Gastrocnemius medialis (tissue), 4 donors: ENCODE data around the gene ADCY2. TPM values are rescaled to one million over a fixed set of nuclear protein-coding genes. Genes with fewer than 3 reads are reported as not detected.

ENCODE experiments used
- ATAC-seq, 2 donors: fragments of 150-250 bp; one replicate each; pipeline ENCODE4 v1.9.1; 2016
- DNase-seq, 2 donors: peaks; one replicate each; pipeline ENCODE4 v3.0.0-alpha.2; 2019
- H3K27ac ChIP-seq, 4 donors: fragments of 200-600 bp; sonication (generic); 1 replicate in 1 of 4; 2 replicates in 3 of 4; pipeline ENCODE4 v1.5.1; 2016 to 2018; ENCODE audit warnings: mild to moderate bottlenecking in 2 of 4, moderate library complexity in 1 of 4
- H3K27me3 ChIP-seq, 3 donors: fragments of 200-600 bp; sonication (generic) in 2 of 3; 1 replicate in 1 of 3; 2 replicates in 2 of 3; pipeline versions ENCODE4 v1.5.1 to v1.6.0; 2016 to 2019; ENCODE audit warnings: mild to moderate bottlenecking in 1 of 3, moderate library complexity in 1 of 3
- H3K36me3 ChIP-seq, 2 donors: fragments of 200-600 bp; sonication (generic) in 1 of 2; one replicate each; pipeline ENCODE4 v1.5.1; 2017 to 2018
- H3K4me1 ChIP-seq, 2 donors: fragments of 200-600 bp; sonication (generic) in 1 of 2; one replicate each; pipeline ENCODE4 v1.5.1; 2016 to 2017; ENCODE audit warnings: mild to moderate bottlenecking in 2 of 2
- H3K4me3 ChIP-seq, 4 donors: fragments of 200-600 bp; sonication (generic) in 3 of 4; 1 replicate in 1 of 4; 2 replicates in 3 of 4; pipeline ENCODE4 v1.5.1; 2016 to 2019; ENCODE audit warnings: mild to moderate bottlenecking in 2 of 4
- H3K9me3 ChIP-seq, 3 donors: fragments of 200-600 bp; sonication (generic) in 2 of 3; 1 replicate in 1 of 3; 2 replicates in 2 of 3; pipeline ENCODE4 v1.5.1; 2016 to 2019
- CTCF ChIP-seq, 5 experiments: fragments of 450-650 bp in 3 of 5; fragments of 200-600 bp in 2 of 5; sonication (generic) in 2 of 5; IDR thresholded peaks in 4 of 5; conservative IDR thresholded peaks in 1 of 5; 1 replicate in 4 of 5; 2 replicates in 1 of 5; pipeline ENCODE4 v1.5.1; 2016 to 2019; ENCODE audit warnings: antibody characterized with exemption in 5 of 5, mild to moderate bottlenecking in 3 of 5, moderate library complexity in 3 of 5
- POLR2A ChIP-seq, 2 donors: fragments of 450-650 bp; IDR thresholded peaks; one replicate each; pipeline ENCODE4 v1.6.1; 2017; ENCODE audit warnings: antibody characterized with exemption in 2 of 2, mild to moderate bottlenecking in 2 of 2, moderate library complexity in 2 of 2
- in situ Hi-C, 4 donors: fragments of 200-750 bp; cut with MboI; loops; one replicate each; pipeline versions ENCODE4 v1.15.0 to v1.8.0; 2017; ENCODE audit warnings: low sequenced_read_pairs in 4 of 4
- intact Hi-C: fragments of 100-400 bp; cut with DNase I; formaldehyde crosslinking; loops from one replicate; pipeline ENCODE4 v1.15.1; 2023; ENCODE audit warnings: low total_unique reads
- total RNA-seq, 4 donors: library from RNA; depleted of rRNA; stranded (reverse); fragments of >200 nt; gene quantifications; one replicate each; pipeline versions ENCODE4 v1.1.0 to v1.2.3, GENCODE V29; 2016

ADCY2 gene
- total RNA-seq, 4 donors from 2014 or later: 24.3 to 50.1 (median 36.5) TPM

GRCh38 chr5:7385681-7386080 lies 10.3 kb upstream of the ADCY2 start:
- ATAC-seq: no peak
- intact Hi-C loops: no loop called here
- in situ Hi-C loops: loop anchor here in 3 of 4 donors (10.0 to 25.0 kb wide), 4 partner anchors 123 to 621 kb away; no protein-coding TSS in a partner anchor

GRCh38 chr5:7388553-7388952 lies 7.4 kb upstream of the ADCY2 start:
- Histone ChIP-seq H3K27ac (no peak overlapping the region), H3K36me3 (no peaks in the 10 kb centered on the region), H3K9me3 (no peaks in the 10 kb centered on the region), H3K4me3 (no peak overlapping the region), H3K4me1 (peaks cover 4 to 13% of the 10 kb centered on the region in 2 donors), H3K27me3 (no peaks in the 10 kb centered on the region)
- intact Hi-C loops (no loop called here), in situ Hi-C loops (loop anchor here in 3 of 4 donors (10.0 to 25.0 kb wide), 4 partner anchors 124 to 624 kb away; no protein-coding TSS in a partner anchor)
- ATAC-seq (no peak), DNase-seq (no peak)
- no peak for TF ChIP-seq POLR2A (IDR thresholded peaks at IDR 0.05)
- TF ChIP-seq CTCF (IDR thresholded peaks at IDR 0.05 in 4 of 5, conservative IDR thresholded peaks at IDR 0.05 in 1 of 5): no peak

More at GRCh38 chr5:7385681-7386080, 10.3 kb upstream of the ADCY2 start:
- Histone ChIP-seq H3K4me3 (no peak overlapping the region), H3K9me3 (peaks cover 0 to 3% (median 0%) of the 10 kb centered on the region in 3 donors), H3K36me3 (no peaks in the 10 kb centered on the region), H3K4me1 (no peaks in the 10 kb centered on the region), H3K27ac (no peak overlapping the region), H3K27me3 (no peaks in the 10 kb centered on the region)
- TF ChIP-seq CTCF (IDR thresholded peaks at IDR 0.05 in 4 of 5, conservative IDR thresholded peaks at IDR 0.05 in 1 of 5) (no peak), POLR2A (IDR thresholded peaks at IDR 0.05) (no peak)
- DNase-seq: no peak

- in situ Hi-C loops: loop anchor here (10.0 to 25.0 kb wide), 5 partner anchors 121 to 371 kb away; no protein-coding TSS in a partner anchor
- no peak for DNase-seq
Observed at GRCh38 chr5:7391215-7391614, 4.7 kb upstream of the ADCY2 start.

GRCh38 chr5:7391814-7392692 lies 3.9 kb upstream of the ADCY2 start:
- Histone ChIP-seq H3K9me3 (no peaks in the 10 kb centered on the region), H3K4me3 (no peak overlapping the region), H3K36me3 (no peaks in the 10 kb centered on the region), H3K4me1 (peaks cover 4 to 16% of the 10 kb centered on the region in 2 donors), H3K27me3 (no peaks in the 10 kb centered on the region), H3K27ac (peak overlapping the region; percentile 69 to 89 (median 86))
- in situ Hi-C loops: loop anchor here (10.0 to 25.0 kb wide), 5 partner anchors 120 to 370 kb away; no protein-coding TSS in a partner anchor
- TF ChIP-seq POLR2A (IDR thresholded peaks at IDR 0.05) (no peak), CTCF (IDR thresholded peaks at IDR 0.05 in 4 of 5, conservative IDR thresholded peaks at IDR 0.05 in 1 of 5) (peak; percentile 32 to 72 (median 47))
- peak in 1 of 2 donors; percentile 27 for ATAC-seq
- intact Hi-C loops: loop anchor here (1.0 to 10.0 kb wide), 6 partner anchors 131 to 1917 kb away; no protein-coding TSS in a partner anchor
- DNase-seq: peak in 1 of 2 donors; percentile 29

More at GRCh38 chr5:7391215-7391614, 4.7 kb upstream of the ADCY2 start:
- Histone ChIP-seq H3K27ac (peak overlapping the region; percentile 69 to 89 (median 86)), H3K4me1 (peaks cover 4 to 16% of the 10 kb centered on the region in 2 donors), H3K4me3 (peak overlapping the region in 1 of 4 donors; percentile 21), H3K9me3 (no peaks in the 10 kb centered on the region), H3K36me3 (no peaks in the 10 kb centered on the region), H3K27me3 (no peaks in the 10 kb centered on the region)
- intact Hi-C loops: loop anchor here (5.0 to 10.0 kb wide), 5 partner anchors 264 to 1916 kb away; no protein-coding TSS in a partner anchor
- TF ChIP-seq POLR2A (IDR thresholded peaks at IDR 0.05) (no peak), CTCF (IDR thresholded peaks at IDR 0.05 in 4 of 5, conservative IDR thresholded peaks at IDR 0.05 in 1 of 5) (peak in 2 of 5 experiments; percentile 11 to 16)
- ATAC-seq: peak; percentile 12 to 33
